ENCODE data around the gene SEMA4B. TPM values are rescaled to one million over a fixed set of nuclear protein-coding genes. Genes with fewer than 3 reads are reported as not detected.

SEMA4B gene
- total and polyA plus RNA-seq, 9 of the 15 experiments (the other 6 are each of a cell fraction or from before 2014, with no cell fraction given), result 1.3 to 33.6 (median 11.0) TPM

DNA sequence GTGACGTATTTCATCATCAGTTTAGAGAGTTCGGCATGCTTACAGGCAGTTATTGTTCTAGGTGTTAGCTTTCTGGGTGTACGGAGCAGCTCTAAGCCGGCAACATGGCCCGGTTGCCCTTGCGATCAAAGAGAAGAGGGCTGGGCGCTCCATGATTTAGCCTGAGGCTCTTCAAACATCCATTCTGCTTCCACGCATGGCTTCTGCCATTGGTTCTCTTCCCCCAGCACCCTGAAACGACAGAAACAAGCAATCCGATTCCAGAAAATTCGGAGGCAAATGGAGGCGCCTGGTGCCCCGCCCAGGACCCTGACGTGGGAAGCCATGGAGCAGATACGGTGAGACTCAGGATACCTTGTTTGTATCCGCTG lies 64.9 kb downstream of the SEMA4B start (continued):
- TF ChIP-seq ZFP30 (CRISPR knock-in tag; IDR thresholded peaks at IDR 0.05; ENCODE audit: borderline replicate concordance) (no peak), CHCHD3 (CRISPR knock-in tag; IDR thresholded peaks at IDR 0.05) (no peak), ZNF431 (CRISPR knock-in tag; IDR thresholded peaks at IDR 0.05) (0 out of 2 replicates have a peak, but pooled peaks have one; percentile 47), ZNF165 (CRISPR knock-in tag; IDR thresholded peaks at IDR 0.05; ENCODE audit: borderline replicate concordance) (no peak), FOXK2 (conservative IDR thresholded peaks at IDR 0.05 in 1 of 2, IDR thresholded peaks at IDR 0.05 in 1 of 2; ENCODE audit: low read depth in 2 of 2) (0 out of 4 replicates have a peak, but pooled peaks of 1 of the 2 experiments have one; percentile 10), THRAP3 (IDR thresholded peaks at IDR 0.05; ENCODE audit: borderline replicate concordance) (no peak), CEBPG (CRISPR knock-in tag; IDR thresholded peaks at IDR 0.05) (no peak), CEBPG (tag; conservative IDR thresholded peaks at IDR 0.05 in 1 of 2, IDR thresholded peaks at IDR 0.05 in 1 of 2) (peak; percentile 11 to 47; a peak in 1 of 4 replicates), PHF21A (IDR thresholded peaks at IDR 0.05; ENCODE audit: borderline replicate concordance, low read depth) (no peak), NCOA4 (IDR thresholded peaks at IDR 0.05; ENCODE audit: partially characterized antibody) (no peak), ZNF124 (CRISPR knock-in tag; IDR thresholded peaks at IDR 0.05) (no peak), ZNF778 (CRISPR knock-in tag; IDR thresholded peaks at IDR 0.05) (no peak), ZNF143 (CRISPR knock-in tag; IDR thresholded peaks at IDR 0.05) (no peak), ZNF311 (CRISPR knock-in tag; IDR thresholded peaks at IDR 0.05) (no peak)
- TF ChIP-seq, protein P1, sequence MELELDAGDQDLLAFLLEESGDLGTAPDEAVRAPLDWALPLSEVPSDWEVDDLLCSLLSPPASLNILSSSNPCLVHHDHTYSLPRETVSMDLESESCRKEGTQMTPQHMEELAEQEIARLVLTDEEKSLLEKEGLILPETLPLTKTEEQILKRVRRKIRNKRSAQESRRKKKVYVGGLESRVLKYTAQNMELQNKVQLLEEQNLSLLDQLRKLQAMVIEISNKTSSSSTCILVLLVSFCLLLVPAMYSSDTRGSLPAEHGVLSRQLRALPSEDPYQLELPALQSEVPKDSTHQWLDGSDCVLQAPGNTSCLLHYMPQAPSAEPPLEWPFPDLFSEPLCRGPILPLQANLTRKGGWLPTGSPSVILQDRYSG (tag; conservative IDR thresholded peaks at IDR 0.05; ENCODE audit: low read depth), result no peak
- TF ChIP-seq, protein P2, sequence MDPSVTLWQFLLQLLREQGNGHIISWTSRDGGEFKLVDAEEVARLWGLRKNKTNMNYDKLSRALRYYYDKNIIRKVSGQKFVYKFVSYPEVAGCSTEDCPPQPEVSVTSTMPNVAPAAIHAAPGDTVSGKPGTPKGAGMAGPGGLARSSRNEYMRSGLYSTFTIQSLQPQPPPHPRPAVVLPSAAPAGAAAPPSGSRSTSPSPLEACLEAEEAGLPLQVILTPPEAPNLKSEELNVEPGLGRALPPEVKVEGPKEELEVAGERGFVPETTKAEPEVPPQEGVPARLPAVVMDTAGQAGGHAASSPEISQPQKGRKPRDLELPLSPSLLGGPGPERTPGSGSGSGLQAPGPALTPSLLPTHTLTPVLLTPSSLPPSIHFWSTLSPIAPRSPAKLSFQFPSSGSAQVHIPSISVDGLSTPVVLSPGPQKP (CRISPR knock-in tag; IDR thresholded peaks at IDR 0.05), result no peak
- TF ChIP-seq, protein P3, sequence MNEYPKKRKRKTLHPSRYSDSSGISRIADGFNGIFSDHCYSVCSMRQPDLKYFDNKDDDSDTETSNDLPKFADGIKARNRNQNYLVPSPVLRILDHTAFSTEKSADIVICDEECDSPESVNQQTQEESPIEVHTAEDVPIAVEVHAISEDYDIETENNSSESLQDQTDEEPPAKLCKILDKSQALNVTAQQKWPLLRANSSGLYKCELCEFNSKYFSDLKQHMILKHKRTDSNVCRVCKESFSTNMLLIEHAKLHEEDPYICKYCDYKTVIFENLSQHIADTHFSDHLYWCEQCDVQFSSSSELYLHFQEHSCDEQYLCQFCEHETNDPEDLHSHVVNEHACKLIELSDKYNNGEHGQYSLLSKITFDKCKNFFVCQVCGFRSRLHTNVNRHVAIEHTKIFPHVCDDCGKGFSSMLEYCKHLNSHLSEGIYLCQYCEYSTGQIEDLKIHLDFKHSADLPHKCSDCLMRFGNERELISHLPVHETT (CRISPR knock-in tag; conservative IDR thresholded peaks at IDR 0.05 in 1 of 2, IDR thresholded peaks at IDR 0.05 in 1 of 2), result no peak; a peak in 1 of 4 replicates
- TF ChIP-seq, protein P4, sequence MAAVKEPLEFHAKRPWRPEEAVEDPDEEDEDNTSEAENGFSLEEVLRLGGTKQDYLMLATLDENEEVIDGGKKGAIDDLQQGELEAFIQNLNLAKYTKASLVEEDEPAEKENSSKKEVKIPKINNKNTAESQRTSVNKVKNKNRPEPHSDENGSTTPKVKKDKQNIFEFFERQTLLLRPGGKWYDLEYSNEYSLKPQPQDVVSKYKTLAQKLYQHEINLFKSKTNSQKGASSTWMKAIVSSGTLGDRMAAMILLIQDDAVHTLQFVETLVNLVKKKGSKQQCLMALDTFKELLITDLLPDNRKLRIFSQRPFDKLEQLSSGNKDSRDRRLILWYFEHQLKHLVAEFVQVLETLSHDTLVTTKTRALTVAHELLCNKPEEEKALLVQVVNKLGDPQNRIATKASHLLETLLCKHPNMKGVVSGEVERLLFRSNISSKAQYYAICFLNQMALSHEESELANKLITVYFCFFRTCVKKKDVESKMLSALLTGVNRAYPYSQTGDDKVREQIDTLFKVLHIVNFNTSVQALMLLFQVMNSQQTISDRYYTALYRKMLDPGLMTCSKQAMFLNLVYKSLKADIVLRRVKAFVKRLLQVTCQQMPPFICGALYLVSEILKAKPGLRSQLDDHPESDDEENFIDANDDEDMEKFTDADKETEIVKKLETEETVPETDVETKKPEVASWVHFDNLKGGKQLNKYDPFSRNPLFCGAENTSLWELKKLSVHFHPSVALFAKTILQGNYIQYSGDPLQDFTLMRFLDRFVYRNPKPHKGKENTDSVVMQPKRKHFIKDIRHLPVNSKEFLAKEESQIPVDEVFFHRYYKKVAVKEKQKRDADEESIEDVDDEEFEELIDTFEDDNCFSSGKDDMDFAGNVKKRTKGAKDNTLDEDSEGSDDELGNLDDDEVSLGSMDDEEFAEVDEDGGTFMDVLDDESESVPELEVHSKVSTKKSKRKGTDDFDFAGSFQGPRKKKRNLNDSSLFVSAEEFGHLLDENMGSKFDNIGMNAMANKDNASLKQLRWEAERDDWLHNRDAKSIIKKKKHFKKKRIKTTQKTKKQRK (IDR thresholded peaks at IDR 0.05; ENCODE audit: borderline replicate concordance, low read depth, low read length), result no peak
- TF ChIP-seq, protein P5, sequence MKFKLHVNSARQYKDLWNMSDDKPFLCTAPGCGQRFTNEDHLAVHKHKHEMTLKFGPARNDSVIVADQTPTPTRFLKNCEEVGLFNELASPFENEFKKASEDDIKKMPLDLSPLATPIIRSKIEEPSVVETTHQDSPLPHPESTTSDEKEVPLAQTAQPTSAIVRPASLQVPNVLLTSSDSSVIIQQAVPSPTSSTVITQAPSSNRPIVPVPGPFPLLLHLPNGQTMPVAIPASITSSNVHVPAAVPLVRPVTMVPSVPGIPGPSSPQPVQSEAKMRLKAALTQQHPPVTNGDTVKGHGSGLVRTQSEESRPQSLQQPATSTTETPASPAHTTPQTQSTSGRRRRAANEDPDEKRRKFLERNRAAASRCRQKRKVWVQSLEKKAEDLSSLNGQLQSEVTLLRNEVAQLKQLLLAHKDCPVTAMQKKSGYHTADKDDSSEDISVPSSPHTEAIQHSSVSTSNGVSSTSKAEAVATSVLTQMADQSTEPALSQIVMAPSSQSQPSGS (CRISPR knock-in tag; IDR thresholded peaks at IDR 0.05), result no peak
